Measurements from ENCODE around the gene SKIL. TPM values are rescaled to one million over a fixed set of nuclear protein-coding genes. Genes with fewer than 3 reads are reported as not detected.

SKIL gene
- total RNA-seq, 1 experiment from 2014 or later = 94.2 TPM

- no peaks in the 10 kb centered on the region for H3K9me3 ChIP-seq (ENCODE audit: control insufficient read depth, insufficient read depth, low read depth, low read length)
- ChIA-PET POLR2A (interaction anchor here (0.7 kb wide), 1 partner anchor 495 kb away, joined by 3 read pairs; no protein-coding TSS in a partner anchor), CTCF (interaction anchor here (0.7 kb wide), 1 partner anchor 969 kb away, joined by 8 read pairs; no protein-coding TSS in a partner anchor)
- H3K4me1 ChIP-seq (ENCODE audit: control insufficient read depth, insufficient read depth, low read length) = peaks cover 15% of the 10 kb centered on the region
- intact Hi-C loops (cut with micrococcal nuclease; ENCODE audit: unreplicated experiment) = no loop called here
- H3K36me3 ChIP-seq (ENCODE audit: control insufficient read depth, insufficient read depth, low read length) = no peaks in the 10 kb centered on the region
- ATAC-seq (no peak), DNase-seq (ENCODE audit: low read depth, low spot score) (no peak)
- H3K27ac ChIP-seq (ENCODE audit: low read length) = peak overlapping the region; percentile 44; the same call in 1 of the 2 replicates
- H3K27me3 ChIP-seq (ENCODE audit: control insufficient read depth, insufficient read depth, low read length) = no peaks in the 10 kb centered on the region
- no TSS peak for BruUV-seq (replicated peaks)
- in situ Hi-C loops (cut with HindIII; ENCODE audit: low pct_unique_long_range_greater_than_20kb, low sequenced_read_pairs) = no loop called here
- H3K4me3 ChIP-seq (ENCODE audit: low read depth in 2 of 2, low read length in 2 of 2) = no peak overlapping the region
- TF ChIP-seq REST (IDR thresholded peaks at IDR 0.05; ENCODE audit: insufficient read depth in 1 of 2, low read depth in 2 of 2, low read length in 1 of 2) (no peak), CTCF (IDR thresholded peaks at IDR 0.05) (no peak), POLR2AphosphoS5 (IDR thresholded peaks at IDR 0.05; ENCODE audit: low read depth, low read length) (no peak), TCF7L2 (IDR thresholded peaks at IDR 0.05; ENCODE audit: low read depth, low read length) (no peak), SIN3A (IDR thresholded peaks at IDR 0.05; ENCODE audit: borderline replicate concordance, insufficient read depth, low read depth, low read length) (no peak)
These were observed 12.5 kb upstream of the SKIL start for GRCh38 chr3:170344971-170345370.

- intact Hi-C loops (cut with micrococcal nuclease; ENCODE audit: unreplicated experiment) (no loop called here), in situ Hi-C loops (cut with HindIII; ENCODE audit: low pct_unique_long_range_greater_than_20kb, low sequenced_read_pairs) (no loop called here)
- peak; percentile 79 for ATAC-seq
- CTCF ChIA-PET = no interaction called here
- Histone ChIP-seq H3K27ac (ENCODE audit: low read length) (no peak overlapping the region; the same call in 1 of the 2 replicates), H3K27me3 (ENCODE audit: control insufficient read depth, insufficient read depth, low read length) (no peaks in the 10 kb centered on the region), H3K4me3 (ENCODE audit: low read depth in 2 of 2, low read length in 2 of 2) (no peak overlapping the region), H3K36me3 (ENCODE audit: control insufficient read depth, insufficient read depth, low read length) (no peaks in the 10 kb centered on the region), H3K9me3 (ENCODE audit: control insufficient read depth, insufficient read depth, low read depth, low read length) (no peaks in the 10 kb centered on the region), H3K4me1 (ENCODE audit: control insufficient read depth, insufficient read depth, low read length) (peaks cover 8% of the 10 kb centered on the region; the same call in 1 of the 2 replicates)
- DNase-seq (ENCODE audit: low read depth, low spot score) = no peak
- no TSS peak for BruUV-seq (replicated peaks)
- TF ChIP-seq REST (IDR thresholded peaks at IDR 0.05; ENCODE audit: insufficient read depth in 1 of 2, low read depth in 2 of 2, low read length in 1 of 2) (no peak), POLR2AphosphoS5 (IDR thresholded peaks at IDR 0.05; ENCODE audit: low read depth, low read length) (no peak), CTCF (IDR thresholded peaks at IDR 0.05) (no peak), TCF7L2 (IDR thresholded peaks at IDR 0.05; ENCODE audit: low read depth, low read length) (no peak), SIN3A (IDR thresholded peaks at IDR 0.05; ENCODE audit: borderline replicate concordance, insufficient read depth, low read depth, low read length) (no peak)
- POLR2A ChIA-PET = interaction anchor here (0.7 kb wide), 1 partner anchor 1164 kb away, joined by 5 read pairs; no protein-coding TSS in a partner anchor
These were observed 10.8 kb upstream of the SKIL start for GRCh38 chr3:170346481-170347392.
